HUDEP-2 (cell line): ENCODE results near the gene HDGFL3.
"Not testable (repeated sequence)": the region's sequence is repeated elsewhere in the genome, so short reads cannot be mapped to it uniquely, and the experiment has no call there.

Experiments used
- DNase-seq, 76 experiments: peaks; one replicate each; lab custom pipeline; 2025; ENCODE audit not compliant: unreplicated experiment in 76 of 76; lab: John Stamatoyannopoulos, UW

The HDGFL3 gene

DNA sequence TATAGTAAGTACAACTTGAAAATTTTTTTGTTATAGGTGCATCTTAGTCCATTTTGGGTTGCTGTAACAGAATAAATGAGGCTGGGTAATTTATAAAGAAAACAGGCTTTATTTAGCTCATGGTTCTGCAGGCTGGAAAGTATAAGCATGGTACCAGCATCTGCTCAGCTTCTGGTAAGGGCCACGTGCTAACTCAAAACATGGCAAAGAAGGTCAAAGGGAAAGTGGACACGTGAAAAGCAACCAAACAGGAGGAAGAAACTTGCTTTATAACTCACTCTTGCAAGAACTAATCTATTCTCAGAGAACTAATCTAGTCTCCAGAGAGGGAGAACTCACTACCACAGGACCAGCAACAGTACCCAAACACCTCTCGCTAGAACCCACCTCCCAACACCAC, 9.1 kb downstream of the HDGFL3 start:
- DNase-seq, result no peak

DNA sequence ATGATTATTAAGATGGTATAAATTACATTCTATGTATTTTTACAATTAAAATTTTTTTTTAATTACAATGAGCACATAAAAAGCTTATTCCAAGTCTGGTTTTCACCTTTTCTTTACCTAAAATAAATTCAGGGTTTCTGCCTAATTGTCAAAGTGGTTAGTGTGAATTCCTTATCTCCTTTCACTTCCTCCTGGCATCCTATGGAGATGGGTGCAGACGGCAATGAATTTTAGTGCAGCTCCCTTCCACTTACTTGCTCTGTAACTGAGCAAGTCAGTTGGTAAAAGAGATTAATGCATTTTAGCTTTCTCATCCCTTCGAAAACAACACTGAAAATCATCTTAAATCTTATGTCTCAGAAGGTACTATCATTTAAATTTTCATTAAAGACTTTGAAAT, 13.1 kb downstream of the HDGFL3 start:
- DNase-seq, result no peak

DNA sequence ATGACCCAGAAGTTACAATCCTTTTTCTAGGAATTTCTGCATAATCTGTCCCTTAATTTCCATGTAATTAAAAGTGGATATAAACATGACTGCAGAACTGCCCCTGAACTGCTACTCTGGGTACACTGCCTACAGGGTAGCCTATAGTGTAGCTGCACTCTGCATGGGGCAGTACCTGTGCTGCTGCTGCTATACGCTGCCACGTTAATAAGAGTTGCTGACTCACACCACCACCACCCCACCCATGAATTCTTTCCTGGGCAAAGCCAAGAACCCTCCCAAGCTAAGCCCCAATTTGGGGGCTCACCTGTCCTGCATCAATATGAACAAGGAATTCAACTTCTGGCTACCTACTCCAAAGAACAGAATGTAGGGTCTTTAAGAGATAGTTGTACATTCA, 13.9 kb downstream of the HDGFL3 start:
- DNase-seq, result no peak

DNA sequence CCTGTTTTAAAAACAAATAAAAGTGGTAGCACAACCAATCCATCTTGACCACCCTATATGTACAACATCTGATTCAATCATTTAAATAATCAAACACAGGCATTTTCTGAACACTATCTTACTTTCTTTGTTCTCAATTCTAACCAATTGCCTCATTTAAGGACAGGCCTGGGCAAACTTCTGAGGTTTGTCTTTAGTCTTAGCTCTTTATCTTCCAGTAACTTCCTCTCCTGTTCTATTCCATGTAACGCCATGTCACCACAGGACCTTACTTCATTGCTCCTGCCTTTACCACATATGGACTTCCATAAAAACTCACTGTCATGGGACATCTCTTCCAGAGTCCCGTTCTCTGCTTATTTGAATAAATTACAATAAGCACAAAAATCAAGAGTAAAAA, 14.9 kb downstream of the HDGFL3 start:
- no peak for DNase-seq

DNA sequence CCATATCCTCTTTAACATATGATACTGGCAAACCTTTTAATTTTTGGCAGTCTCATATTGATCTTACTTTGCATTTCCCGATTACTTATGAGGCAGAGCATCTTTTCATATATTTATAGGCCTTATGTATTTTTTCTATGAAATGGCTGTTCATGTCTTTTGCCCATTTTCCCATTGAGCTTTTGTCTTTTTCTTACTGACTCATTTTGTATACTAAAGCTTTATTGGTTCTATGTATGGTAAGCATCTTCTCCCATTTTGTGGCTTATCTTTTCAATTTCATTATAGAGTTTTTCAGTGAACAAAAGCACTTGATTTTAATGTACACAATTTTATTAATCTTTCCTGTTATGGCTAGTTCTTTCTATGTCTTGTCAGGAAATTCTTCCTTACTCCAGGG, 17.2 kb downstream of the HDGFL3 start:
- no peak for DNase-seq

DNA sequence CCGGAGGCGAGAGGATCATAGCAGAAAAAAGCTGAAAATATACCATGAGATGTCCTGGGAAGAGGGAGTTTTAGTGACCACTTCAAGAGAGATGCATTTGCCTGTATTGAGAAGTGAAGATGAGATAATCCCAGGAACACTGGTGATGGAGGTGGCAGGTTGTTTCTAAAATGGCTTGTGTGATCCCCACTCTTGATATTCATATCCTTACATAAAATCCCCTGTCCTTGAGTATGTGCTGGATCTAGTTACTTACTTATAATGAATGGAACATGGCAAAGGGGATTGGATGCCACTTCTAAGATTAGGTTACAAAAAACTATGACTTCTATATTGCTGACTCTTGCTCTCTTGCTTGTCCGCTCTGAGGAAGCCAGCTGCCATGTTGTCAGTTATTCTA, 22.1 kb downstream of the HDGFL3 start:
- no peak for DNase-seq

DNA sequence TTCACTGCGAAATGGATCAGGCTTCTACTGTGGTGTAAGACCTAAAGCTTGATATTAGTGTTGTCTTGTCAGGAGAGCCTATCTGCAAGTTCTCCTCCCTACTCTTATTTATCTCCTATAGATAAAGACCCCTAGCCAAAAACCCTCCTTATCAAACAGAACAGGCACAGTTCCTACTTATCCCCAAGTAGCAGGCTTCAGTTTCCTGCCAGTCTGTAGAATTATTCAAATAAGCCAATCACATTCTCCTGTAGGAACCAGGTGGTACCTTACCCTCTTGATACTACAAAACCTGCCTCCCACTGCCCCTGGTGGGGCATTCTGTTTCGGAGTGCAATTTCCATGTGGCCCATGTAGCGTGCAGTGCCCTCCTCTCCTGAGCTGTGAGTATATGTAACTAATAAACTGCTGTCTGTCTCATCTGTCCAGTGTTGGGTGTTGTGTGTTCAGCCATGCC, 28.7 kb downstream of the HDGFL3 start:
- DNase-seq, result peak in 74 of 76 experiments; percentile 16 to 95 (median 62)

DNA sequence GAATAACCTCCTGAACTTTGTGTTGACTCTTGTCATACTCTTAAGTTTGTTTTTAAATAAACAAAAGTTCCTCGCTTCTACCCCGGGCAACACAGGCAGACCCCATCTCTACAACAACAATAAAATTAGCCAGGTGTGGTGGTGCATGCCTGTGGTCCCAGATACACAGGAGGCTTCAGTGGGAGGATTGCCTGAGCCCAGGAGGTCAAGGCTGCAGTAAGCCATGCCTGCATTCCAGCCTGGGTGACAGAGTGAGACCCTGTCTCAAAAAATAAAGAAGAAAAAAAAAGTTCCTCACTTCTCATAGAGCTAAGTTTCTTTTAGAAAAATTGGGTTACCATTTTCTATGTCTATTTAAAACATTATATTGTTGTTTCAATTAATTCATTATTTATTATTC, 29.2 kb downstream of the HDGFL3 start:
- DNase-seq, result no peak

DNA sequence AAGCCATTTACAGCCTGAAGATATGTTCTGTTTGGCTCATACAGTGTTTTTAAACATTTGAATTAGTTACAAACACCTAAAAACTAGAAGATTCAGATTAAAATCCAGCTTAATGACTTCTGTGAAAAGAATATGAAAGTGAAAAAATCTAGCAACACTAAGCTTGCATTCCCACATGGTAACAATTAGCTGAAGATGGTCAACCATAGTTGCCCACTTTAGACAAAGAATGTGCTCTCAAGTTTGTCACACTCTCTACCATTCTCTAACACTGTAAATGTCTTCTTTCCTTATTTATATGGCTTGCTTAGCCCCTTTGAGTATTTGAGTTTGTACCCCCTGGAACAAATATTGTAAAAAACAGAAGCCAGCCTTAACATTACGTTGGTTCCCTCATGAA, 32.7 kb downstream of the HDGFL3 start:
- no peak for DNase-seq

DNA sequence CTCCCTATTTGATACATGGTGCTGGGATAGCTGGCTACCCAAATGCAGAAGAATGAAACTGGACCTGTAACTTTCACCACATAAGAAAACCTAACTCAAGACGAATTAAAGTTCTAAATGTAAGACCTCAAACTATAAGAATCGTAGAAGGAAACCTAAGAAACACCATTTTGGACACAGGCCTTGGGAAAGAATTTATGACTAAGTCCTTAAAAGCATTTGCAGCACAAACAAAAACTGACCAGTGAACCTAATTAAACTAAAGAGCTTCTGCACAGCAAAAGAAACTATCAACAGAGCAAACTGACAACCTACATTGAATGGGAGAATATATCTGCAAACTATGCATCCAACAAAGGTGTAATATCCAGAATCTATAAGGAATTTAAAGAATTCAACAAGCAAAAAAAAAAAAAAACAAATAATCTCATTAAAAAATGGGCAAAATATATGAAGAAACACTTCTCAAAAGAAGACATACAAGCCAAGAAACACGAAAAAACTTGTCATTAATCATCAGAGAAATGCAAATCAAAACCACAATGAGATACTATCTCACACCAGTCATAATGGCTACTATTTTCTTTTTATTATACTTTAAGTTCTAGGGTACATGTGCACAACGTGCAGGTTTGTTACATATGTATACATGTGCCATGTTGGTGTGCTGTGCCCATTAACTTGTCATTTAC, 37.0 kb downstream of the HDGFL3 start:
- DNase-seq, result no peak

DNA sequence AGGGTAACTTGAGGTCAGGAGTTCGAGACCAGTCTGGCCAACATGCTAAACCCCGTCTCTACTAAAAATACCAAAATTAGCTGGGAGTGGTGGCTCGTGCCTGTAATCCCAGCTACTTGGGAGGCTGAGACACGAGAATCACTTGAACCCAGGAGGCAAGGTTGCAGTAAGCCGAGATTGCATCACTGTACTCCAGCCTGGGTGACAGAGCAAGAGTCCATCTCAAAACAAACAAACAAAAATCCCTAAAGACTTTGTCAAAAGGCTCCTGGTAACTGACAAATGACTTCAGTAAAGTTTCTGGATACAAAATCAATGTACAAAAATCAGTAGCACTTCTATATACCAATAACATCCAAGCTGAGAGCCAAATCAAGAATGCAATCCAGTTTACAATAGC, 38.0 kb downstream of the HDGFL3 start:
- not testable (repeated sequence) for DNase-seq

DNA sequence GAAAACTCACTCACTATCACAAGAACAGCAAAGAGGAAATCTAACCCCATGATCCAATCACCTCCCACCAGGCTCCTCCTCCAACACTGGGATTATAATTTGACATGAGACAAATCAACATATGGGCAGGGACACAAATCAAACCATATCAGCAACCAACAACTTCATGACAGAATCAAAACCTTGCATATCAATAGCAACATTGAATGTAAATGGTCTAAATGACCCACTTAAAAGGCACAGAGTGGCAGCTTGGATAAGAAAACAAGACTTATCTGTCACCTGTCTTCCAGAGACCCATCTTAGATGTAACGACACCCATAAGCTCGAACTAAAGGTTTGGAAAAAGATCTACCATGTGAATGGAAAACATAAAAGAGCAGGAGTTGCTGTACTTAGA, 40.8 kb downstream of the HDGFL3 start:
- DNase-seq, result peak in 2 of 76 experiments; percentile 4 to 22

DNA sequence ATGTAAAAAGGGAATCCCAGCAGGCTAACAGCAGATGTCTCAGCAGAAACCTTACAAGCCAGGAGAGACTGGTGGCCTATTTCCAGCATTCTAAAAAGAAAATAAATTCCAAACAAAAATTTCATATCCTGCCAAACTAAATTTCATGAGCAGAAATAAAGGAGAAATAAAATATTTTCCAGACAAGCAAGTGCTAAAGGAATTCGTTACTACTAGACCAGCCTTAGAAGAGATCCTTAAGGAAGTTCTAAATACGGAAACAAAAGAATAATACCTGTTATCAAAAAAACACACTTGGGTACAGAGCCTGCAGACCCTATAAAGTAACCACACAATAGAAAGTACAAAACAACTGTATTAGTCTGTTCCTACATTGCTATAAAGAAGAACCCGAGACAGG, 41.4 kb downstream of the HDGFL3 start:
- no peak for DNase-seq

DNA sequence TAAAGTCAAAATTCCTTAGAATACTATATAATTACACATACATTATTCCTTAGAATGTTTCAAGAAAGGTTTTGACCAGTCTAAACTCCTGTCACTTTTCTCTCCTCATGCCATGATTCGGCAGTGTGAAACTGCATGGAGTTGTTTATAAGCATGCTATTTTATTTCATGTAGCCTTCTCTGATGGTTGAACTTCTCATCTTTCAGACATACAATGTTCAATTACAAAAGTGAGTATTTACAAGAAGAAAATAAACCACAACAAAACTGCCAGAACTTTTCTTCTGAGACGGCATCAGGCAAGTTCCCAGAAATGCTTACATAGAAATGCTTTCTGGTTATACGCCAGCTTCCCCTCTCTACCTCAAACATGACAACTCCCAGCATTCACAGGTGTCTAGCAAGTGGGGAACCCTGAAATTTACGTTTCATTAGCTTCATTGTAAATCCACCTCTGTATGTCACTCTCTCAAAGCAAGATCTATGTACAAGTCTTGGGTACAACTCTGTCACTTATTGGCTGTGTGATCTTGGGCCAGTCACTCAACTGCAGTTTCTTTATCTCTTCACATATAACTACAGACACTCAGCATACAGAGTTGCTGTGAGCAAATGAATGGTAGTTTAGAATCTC, 42.7 kb downstream of the HDGFL3 start:
- peak in 2 of 76 experiments; percentile 5 to 13 for DNase-seq

DNA sequence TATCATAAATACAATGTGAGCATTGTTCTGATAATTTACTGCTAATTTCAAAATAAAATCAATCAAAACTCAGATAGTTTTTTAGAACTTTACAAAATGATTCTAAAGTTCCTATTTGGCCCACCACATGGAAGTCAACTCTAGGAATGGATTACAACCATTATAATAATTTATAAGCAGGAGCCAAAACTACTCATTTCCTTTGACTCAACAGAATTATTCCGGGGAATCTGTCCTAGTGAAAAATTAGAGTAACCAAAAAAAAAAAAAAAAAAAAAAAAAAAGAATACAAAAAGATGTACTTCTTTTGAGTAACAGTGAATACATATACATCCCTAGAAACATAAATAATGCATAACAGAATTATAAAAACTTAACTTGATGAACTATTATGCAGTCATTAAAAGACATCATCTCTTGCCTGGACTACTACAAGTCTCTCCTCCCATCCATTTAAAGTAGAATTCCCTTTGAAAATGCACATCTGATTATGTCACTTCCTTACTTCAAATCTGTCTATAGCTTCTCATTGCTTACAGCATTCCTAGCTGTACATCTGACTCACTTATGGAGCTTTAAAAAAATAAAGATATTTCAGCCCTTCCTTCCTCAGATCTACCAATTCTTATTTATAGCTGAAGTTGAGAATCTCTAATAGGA, 43.4 kb downstream of the HDGFL3 start:
- no peak for DNase-seq

DNA sequence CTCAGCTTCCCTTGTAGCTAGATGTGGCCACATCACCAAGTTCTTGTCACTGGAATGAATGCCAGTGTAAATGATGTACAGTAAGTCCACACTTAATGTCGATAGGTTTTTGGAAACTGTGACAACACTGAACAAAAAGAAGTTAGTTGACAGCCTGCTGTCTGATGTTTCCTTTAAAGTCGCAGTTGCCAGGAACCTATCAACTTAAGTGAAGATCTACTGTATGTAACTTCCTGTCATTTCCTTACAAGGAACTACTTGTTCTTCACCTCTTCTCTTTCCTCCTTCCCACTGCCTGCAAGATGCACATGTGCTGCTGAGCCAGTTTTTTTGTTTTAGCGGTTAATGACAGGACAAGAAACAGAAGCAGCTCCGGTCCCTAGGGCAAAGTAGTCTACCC, 44.6 kb downstream of the HDGFL3 start:
- no peak for DNase-seq

DNA sequence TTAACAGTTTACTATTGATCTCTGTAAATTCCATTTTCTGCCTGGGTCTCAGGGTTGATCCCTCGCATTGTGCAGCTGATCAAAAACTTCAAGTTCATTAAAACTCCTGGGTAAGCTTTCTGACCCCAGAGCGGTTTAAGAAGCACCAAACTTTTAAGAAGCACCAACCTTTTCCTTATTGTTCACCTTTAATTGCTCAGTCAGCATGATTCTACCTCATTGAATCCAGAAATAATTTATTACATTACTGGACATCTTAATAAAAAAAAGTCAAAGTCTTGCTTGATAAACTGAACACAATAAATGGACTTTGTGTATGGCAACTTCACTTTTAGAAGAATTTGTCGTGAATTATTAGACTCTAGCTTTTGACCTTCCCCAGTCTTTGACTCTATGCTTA, 46.9 kb downstream of the HDGFL3 start:
- no peak for DNase-seq

DNA sequence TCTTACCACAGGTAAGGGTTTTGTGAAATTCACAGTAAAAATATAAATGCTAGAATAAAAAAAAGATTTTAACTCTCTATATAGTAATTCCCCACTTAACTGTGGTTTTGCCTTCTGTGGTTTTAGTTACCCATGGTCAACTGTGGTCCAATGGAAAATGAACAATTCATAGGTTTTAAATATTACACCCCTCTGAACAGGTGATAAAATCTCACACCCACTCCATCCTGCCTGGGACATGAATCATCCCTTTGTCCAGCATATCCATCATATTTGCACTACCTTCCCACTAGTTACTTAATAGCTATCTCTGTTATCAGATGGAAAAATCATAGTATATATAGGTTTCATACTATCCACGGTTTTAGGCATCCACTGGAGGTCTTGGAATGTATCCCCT, 49.2 kb downstream of the HDGFL3 start:
- DNase-seq, result no peak

DNA sequence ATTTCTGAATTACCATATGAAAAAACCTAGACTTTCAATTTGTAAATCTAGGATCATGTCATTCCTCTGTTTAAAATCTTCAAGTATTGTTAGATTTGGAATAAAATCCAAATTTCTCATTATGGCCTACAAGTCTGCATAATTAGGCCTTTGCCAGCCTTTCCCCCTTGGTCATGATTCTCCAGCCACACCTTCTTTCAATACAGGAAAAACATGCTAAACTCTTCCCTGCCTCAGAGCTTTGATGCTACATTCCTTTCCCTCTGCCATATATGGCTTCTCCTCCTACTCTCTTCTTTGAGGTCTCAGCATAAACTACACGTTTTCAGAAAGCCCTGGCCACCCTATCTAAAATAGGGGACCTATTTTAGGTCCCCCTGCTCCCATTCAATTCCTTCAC, 51.7 kb downstream of the HDGFL3 start:
- DNase-seq, result no peak

DNA sequence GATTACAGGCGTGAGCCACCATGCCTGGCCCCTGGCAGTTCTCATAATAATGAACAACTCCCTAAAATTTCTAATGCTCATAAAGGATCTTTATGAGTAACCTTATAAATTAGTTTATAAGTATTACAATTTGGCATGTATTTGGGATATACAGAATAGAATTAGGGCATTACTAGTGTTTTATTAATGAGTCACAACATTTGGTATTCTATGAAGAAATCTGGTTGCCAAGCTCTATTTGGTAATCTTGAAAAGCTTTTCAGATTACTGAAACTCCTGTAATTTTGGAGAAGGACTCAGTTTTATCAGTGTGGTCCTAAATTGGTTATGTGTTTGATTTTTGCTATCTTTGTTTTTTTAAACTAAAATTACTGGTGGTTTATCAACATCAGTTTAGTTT, 54.3 kb downstream of the HDGFL3 start:
- DNase-seq, result no peak

DNA sequence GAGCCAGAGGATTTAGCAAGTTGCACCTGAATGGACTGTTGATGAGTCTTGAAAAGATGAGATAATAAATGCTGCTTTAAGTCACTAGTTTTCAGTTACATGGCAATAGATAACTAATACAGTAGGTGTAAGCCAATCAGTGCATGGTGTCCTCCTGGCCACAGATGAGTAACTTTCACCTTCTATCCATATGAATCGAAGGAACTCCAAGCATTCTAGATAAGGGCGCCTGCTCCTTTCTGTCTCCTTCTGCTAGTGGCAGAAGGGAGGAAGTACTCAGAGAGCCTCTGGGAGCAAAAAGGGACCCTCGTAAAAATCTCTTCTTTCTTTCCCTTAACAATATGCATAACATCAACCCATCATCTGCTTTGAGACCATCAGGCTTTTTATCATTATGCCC, 62.9 kb downstream of the HDGFL3 start:
- DNase-seq, result no peak

DNA sequence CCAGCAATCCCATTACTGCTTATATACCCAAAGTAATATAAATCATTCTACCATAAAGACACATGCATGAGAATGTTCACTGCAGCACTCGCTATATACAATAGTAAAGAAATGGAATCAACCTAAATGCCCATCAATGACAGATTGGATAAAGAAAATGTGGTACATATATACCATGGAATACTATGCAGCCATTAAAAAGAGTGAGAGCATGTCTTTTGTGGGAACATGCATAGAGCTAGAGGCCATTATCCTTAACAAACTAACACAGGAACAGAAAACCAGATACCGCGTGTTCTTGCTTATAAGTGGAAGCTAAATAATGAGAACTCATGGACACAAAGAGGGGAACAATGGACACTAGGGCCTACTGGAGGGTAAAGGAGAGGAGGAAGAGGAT, 65.5 kb downstream of the HDGFL3 start:
- not testable (repeated sequence) for DNase-seq
